ENCODE data around the gene RYR1. TPM values are rescaled to one million over a fixed set of nuclear protein-coding genes. Genes with fewer than 3 reads are reported as not detected.

Gene RYR1
- total RNA-seq, 1 experiment from 2014 or later: 4.1 TPM

DNA sequence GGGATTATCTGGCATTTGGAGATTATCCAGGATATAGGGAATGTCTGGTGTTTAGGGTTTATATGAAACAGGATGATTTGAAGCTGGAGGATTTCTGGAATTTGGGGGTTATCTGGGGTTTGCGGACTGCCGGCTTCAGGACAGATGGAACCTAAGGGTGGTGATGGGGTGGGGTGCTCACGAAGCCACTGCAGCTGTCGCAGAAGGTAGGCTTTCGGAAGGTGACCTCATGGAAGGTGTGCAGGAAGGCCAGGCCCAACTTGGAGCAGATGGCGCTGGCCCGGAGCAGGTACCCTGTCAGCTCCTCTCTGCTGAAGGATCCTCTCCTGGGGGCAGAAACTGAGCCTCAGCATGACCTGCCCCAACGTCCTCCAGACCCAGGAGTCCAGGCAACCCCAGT lies 21.0 kb upstream of the RYR1 start (continued):
- TF ChIP-seq, protein P1, sequence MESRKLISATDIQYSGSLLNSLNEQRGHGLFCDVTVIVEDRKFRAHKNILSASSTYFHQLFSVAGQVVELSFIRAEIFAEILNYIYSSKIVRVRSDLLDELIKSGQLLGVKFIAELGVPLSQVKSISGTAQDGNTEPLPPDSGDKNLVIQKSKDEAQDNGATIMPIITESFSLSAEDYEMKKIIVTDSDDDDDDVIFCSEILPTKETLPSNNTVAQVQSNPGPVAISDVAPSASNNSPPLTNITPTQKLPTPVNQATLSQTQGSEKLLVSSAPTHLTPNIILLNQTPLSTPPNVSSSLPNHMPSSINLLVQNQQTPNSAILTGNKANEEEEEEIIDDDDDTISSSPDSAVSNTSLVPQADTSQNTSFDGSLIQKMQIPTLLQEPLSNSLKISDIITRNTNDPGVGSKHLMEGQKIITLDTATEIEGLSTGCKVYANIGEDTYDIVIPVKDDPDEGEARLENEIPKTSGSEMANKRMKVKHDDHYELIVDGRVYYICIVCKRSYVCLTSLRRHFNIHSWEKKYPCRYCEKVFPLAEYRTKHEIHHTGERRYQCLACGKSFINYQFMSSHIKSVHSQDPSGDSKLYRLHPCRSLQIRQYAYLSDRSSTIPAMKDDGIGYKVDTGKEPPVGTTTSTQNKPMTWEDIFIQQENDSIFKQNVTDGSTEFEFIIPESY (IDR thresholded peaks at IDR 0.05; ENCODE audit: extremely low read depth, insufficient replicate concordance, low read length): no peak
- TF ChIP-seq, protein P2, sequence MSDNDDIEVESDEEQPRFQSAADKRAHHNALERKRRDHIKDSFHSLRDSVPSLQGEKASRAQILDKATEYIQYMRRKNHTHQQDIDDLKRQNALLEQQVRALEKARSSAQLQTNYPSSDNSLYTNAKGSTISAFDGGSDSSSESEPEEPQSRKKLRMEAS (IDR thresholded peaks at IDR 0.05): no peak
- TF ChIP-seq EZH2 (IDR thresholded peaks at IDR 0.05): no peak
- TF ChIP-seq TCF7L2 (IDR thresholded peaks at IDR 0.05; ENCODE audit: borderline replicate concordance, extremely low read depth, insufficient read depth, insufficient read length): no peak

DNA sequence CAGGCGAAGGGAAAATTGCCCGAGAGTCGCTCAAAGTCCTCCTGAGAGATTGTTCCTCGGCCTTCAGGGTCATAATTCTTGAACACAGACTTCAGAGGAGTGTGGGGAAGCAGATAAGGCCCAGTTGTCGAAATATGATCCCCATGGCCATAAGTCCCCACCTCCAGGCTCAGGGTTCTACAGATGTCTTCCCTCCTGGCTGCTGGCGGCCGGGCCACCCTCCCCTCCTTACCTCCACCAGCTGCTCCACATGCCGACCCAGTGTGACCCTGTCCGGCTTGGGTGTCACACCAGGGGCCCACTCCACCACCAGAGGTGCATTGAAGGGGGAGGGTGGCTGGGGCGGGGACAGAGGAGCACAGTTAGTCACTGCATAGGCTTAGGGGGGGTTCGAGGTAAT lies 20.5 kb upstream of the RYR1 start:
- Histone ChIP-seq H3K4me3 (replicated peaks in 1 of 2; ENCODE audit: low read depth in 1 of 2, low read length in 2 of 2) (no peak overlapping the region), H3K4me2 (ENCODE audit: low read length) (no peak overlapping the region), H3K4me1 (ENCODE audit: control insufficient read depth in 1 of 2, insufficient read depth in 2 of 2, low read length in 2 of 2) (peaks cover 9 to 22% of the 10 kb centered on the region in 2 experiments; a peak in 3 of 4 replicates), H3K9me3 (ENCODE audit: control insufficient read depth in 1 of 2, insufficient read depth in 1 of 2, low read depth in 1 of 2, low read length in 2 of 2) (no peaks in the 10 kb centered on the region), H3K27me3 (ENCODE audit: insufficient read depth, low read length) (no peaks in the 10 kb centered on the region), H3K36me3 (ENCODE audit: control insufficient read depth in 1 of 2, insufficient read depth in 2 of 2, low read length in 2 of 2) (no peaks in the 10 kb centered on the region), H3K9me2 (ENCODE audit: insufficient read depth) (no peaks in the 10 kb centered on the region), H3K79me2 (ENCODE audit: insufficient read depth, low read length) (no peaks in the 10 kb centered on the region), H3K9ac (ENCODE audit: low read length) (no peak overlapping the region), H4K20me1 (ENCODE audit: insufficient read depth) (no peaks in the 10 kb centered on the region), H2AFZ (ENCODE audit: low read depth, low read length, poor library complexity, severe bottlenecking) (no peak overlapping the region), H3K27ac (ENCODE audit: low read depth, low read length) (no peak overlapping the region)
- ChIA-PET POLR2A (interaction anchor here (1.0 kb wide), 1 partner anchor 10 kb away, joined by 4 read pairs; the partner anchor contains the start of gene FAM98C), CTCF (interaction anchor here (1.0 to 2.2 kb wide), 2 partner anchors 9 to 10 kb away, joined by 3 to 7 read pairs; partner anchors contain the start of gene FAM98C), RAD21 (ENCODE audit: low non-redundant PET in 1 of 2, low total read pairs in 2 of 2, uncharacterized antibody in 2 of 2, unreplicated experiment in 2 of 2) (no interaction called here)
- TF ChIP-seq POLR2A (IDR thresholded peaks at IDR 0.05; ENCODE audit: borderline replicate concordance, extremely low read depth, insufficient read depth, insufficient read length): no peak
- no peak for TF ChIP-seq SP1 (IDR thresholded peaks at IDR 0.05; ENCODE audit: low read depth)
- no peak for TF ChIP-seq JUND (IDR thresholded peaks at IDR 0.05)
- no peak for TF ChIP-seq POLR2AphosphoS5 (IDR thresholded peaks at IDR 0.05; ENCODE audit: low read depth, low read length)
- intact Hi-C loops (cut with micrococcal nuclease): no loop called here
- DNase-seq (ENCODE audit: low read depth, low spot score): no peak
- no peak for ATAC-seq
- no TSS peak for BruUV-seq (replicated peaks)

All from HCT116 (cell line).